Smooth muscle cell (in vitro differentiated cells): ENCODE measurements around the gene TUNAR. TPM values are rescaled to one million over a fixed set of nuclear protein-coding genes. Genes with fewer than 3 reads are reported as not detected.

Source experiments
- DNase-seq: peaks from one replicate; lab custom pipeline; 2025; ENCODE audit not compliant: unreplicated experiment; lab: John Stamatoyannopoulos, UW
- H2AFZ ChIP-seq: fragments of 200-600 bp; sonication (generic); 2 replicates; pipeline ENCODE4 v1.6.0; 2016; ENCODE audit warnings: antibody characterized with exemption, low read depth, mild to moderate bottlenecking
- H3F3A ChIP-seq: fragments of 200-600 bp; sonication (generic); 2 replicates; pipeline ENCODE4 v1.6.0; 2017; ENCODE audit warnings: antibody characterized with exemption, low read depth
- H3K27ac ChIP-seq: fragments of 200-600 bp; sonication (generic); 2 replicates; pipeline ENCODE4 v1.5.1; 2016; ENCODE audit warnings: low read depth, mild to moderate bottlenecking
- H3K27me3 ChIP-seq: fragments of 200-600 bp; sonication (generic); 2 replicates; pipeline ENCODE4 v1.6.1; 2016; ENCODE audit warnings: low read depth, mild to moderate bottlenecking
- H3K36me3 ChIP-seq: fragments of 200-600 bp; sonication (generic); 2 replicates; pipeline ENCODE4 v1.5.1; 2016; ENCODE audit warnings: low read depth
- H3K4me1 ChIP-seq: fragments of 200-600 bp; sonication (generic); 2 replicates; pipeline ENCODE4 v1.5.1; 2016; ENCODE audit warnings: low read depth
- H3K4me2 ChIP-seq: fragments of 200-600 bp; sonication (generic); 2 replicates; pipeline ENCODE4 v1.6.0; 2016; ENCODE audit warnings: mild to moderate bottlenecking
- H3K4me3 ChIP-seq: fragments of 200-600 bp; sonication (generic); 2 replicates; pipeline ENCODE4 v1.5.1; 2016; ENCODE audit warnings: mild to moderate bottlenecking
- H3K79me2 ChIP-seq: fragments of 200-600 bp; sonication (generic); 2 replicates; pipeline ENCODE4 v1.6.0; 2016; ENCODE audit warnings: low read depth, mild to moderate bottlenecking
- H3K9ac ChIP-seq: fragments of 200-600 bp; sonication (generic); 2 replicates; pipeline ENCODE4 v1.6.0; 2016; ENCODE audit warnings: low read depth
- H3K9me3 ChIP-seq: fragments of 200-600 bp; sonication (generic); replicated peaks from 2 replicates; pipeline ENCODE4 v1.5.1; 2016; ENCODE audit warnings: low read depth
- H4K20me1 ChIP-seq: fragments of 200-600 bp; sonication (generic); 2 replicates; pipeline ENCODE4 v1.6.0; 2016; ENCODE audit warnings: low read depth
- WGBS: methylation state at CpG from one replicate; pipeline ENCODE4 v1.1.7; 2016; ENCODE audit warnings: low lambda C conversion rate; 5-methylcytosine and 5-hydroxymethylcytosine counted together
- polyA plus RNA-seq: library from polyadenylated mRNA; unstranded; fragments of >200 nt; fragmentation: Nextera tagmentation; extraction: Ambion mirVana; gene quantifications from 2 replicates; pipeline ENCODE4 v1.2.1, GENCODE V29; 2016
- total RNA-seq: library from RNA; depleted of rRNA; stranded (reverse); fragments of >200 nt; gene quantifications from 2 replicates; pipeline ENCODE4 v1.2.3, GENCODE V29; 2014
- TF ChIP-seq, protein P1 (sequence below): fragments of 200-600 bp; sonication (generic); IDR thresholded peaks from 2 replicates; pipeline ENCODE4 v1.5.1; 2017; ENCODE audit warnings: borderline replicate concordance, mild to moderate bottlenecking, antibody characterized with exemption; ENCODE audit not compliant: insufficient read depth, poor library complexity, severe bottlenecking

Gene TUNAR
- total and polyA plus RNA-seq, 2 experiments from 2014 or later: not detected

- Histone ChIP-seq H3K4me3 (no peak overlapping the region), H3K4me2 (no peak overlapping the region), H3K36me3 (no peaks in the 10 kb centered on the region), H3K9ac (no peak overlapping the region), H3K4me1 (no peaks in the 10 kb centered on the region), H3K27ac (no peak overlapping the region), H3K79me2 (no peaks in the 10 kb centered on the region), H2AFZ (no peak overlapping the region), H4K20me1 (no peaks in the 10 kb centered on the region), H3K27me3 (no peaks in the 10 kb centered on the region), H3F3A (no peaks in the 10 kb centered on the region), H3K9me3 (no peaks in the 10 kb centered on the region)
- TF ChIP-seq, protein P1, sequence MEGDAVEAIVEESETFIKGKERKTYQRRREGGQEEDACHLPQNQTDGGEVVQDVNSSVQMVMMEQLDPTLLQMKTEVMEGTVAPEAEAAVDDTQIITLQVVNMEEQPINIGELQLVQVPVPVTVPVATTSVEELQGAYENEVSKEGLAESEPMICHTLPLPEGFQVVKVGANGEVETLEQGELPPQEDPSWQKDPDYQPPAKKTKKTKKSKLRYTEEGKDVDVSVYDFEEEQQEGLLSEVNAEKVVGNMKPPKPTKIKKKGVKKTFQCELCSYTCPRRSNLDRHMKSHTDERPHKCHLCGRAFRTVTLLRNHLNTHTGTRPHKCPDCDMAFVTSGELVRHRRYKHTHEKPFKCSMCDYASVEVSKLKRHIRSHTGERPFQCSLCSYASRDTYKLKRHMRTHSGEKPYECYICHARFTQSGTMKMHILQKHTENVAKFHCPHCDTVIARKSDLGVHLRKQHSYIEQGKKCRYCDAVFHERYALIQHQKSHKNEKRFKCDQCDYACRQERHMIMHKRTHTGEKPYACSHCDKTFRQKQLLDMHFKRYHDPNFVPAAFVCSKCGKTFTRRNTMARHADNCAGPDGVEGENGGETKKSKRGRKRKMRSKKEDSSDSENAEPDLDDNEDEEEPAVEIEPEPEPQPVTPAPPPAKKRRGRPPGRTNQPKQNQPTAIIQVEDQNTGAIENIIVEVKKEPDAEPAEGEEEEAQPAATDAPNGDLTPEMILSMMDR: no peak
- no peak for DNase-seq
- WGBS: 95% methylated on average over 7 of the region's 7 CpGs
These were observed 36.4 kb upstream of the TUNAR start for GRCh38 chr14:95840094-95840700.

- Histone ChIP-seq H3K36me3 (no peaks in the 10 kb centered on the region), H3K27me3 (no peaks in the 10 kb centered on the region), H3K9me3 (no peaks in the 10 kb centered on the region), H3K4me3 (no peak overlapping the region), H3F3A (no peaks in the 10 kb centered on the region), H4K20me1 (no peaks in the 10 kb centered on the region), H2AFZ (no peak overlapping the region), H3K79me2 (no peaks in the 10 kb centered on the region), H3K27ac (no peak overlapping the region), H3K4me1 (no peaks in the 10 kb centered on the region), H3K4me2 (no peak overlapping the region), H3K9ac (no peak overlapping the region)
- WGBS: 82% methylated on average over 1 of the region's 1 CpG
- no peak for DNase-seq
- TF ChIP-seq, protein P1: no peak
These were observed 35.0 kb upstream of the TUNAR start for GRCh38 chr14:95841668-95842067.

- no peak overlapping the region for H3K9ac ChIP-seq
- no peak overlapping the region for H3K4me3 ChIP-seq
- no peak overlapping the region for H2AFZ ChIP-seq
- peaks cover 6% of the 10 kb centered on the region for H3K4me1 ChIP-seq
- H4K20me1 ChIP-seq: no peaks in the 10 kb centered on the region
- no peaks in the 10 kb centered on the region for H3K36me3 ChIP-seq
- WGBS: 77% methylated on average over 3 of the region's 3 CpGs
- no peak overlapping the region for H3K4me2 ChIP-seq
- no peak for DNase-seq
- H3K27ac ChIP-seq: no peak overlapping the region
- H3K27me3 ChIP-seq: no peaks in the 10 kb centered on the region
- TF ChIP-seq, protein P1: no peak
- H3K9me3 ChIP-seq: no peaks in the 10 kb centered on the region
- H3K79me2 ChIP-seq: no peaks in the 10 kb centered on the region
- H3F3A ChIP-seq: no peaks in the 10 kb centered on the region
These were observed 26.9 kb upstream of the TUNAR start for GRCh38 chr14:95849761-95850160.

DNA sequence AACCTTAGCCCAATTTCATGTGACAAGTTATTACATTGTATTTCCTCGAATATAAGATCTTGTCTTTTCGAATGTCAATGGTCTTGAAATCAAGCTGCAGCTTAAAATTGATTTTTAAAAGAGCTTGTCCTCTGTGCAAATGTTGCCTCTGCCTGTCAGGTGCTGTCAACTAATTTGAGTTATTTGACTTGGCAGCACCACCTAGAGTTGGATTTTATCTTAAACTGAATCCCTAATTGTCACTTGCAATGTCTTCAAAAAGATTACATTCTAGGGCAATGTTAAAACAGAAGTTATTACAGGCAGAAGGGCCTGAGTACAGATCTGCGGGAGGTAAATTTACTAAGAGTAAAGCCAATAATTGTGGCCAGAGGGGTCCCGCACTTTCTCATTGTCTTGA is 26.2 kb upstream of the TUNAR start:
- Histone ChIP-seq H3K9ac (no peak overlapping the region), H3K9me3 (no peaks in the 10 kb centered on the region), H3K4me2 (no peak overlapping the region), H3K27me3 (no peaks in the 10 kb centered on the region), H3K79me2 (no peaks in the 10 kb centered on the region), H2AFZ (no peak overlapping the region), H3K36me3 (no peaks in the 10 kb centered on the region), H4K20me1 (no peaks in the 10 kb centered on the region), H3F3A (no peaks in the 10 kb centered on the region), H3K4me3 (no peak overlapping the region), H3K4me1 (peaks cover 6% of the 10 kb centered on the region), H3K27ac (no peak overlapping the region)
- DNase-seq: no peak
- 75% methylated on average over 4 of the region's 4 CpGs for WGBS
- TF ChIP-seq, protein P1: no peak
